ENCODE measurements around the gene MTG2. TPM values are rescaled to one million over a fixed set of nuclear protein-coding genes. Genes with fewer than 3 reads are reported as not detected.

MTG2 gene
- total RNA-seq, 2 donors from 2014 or later, result 8.8 to 16.5 TPM

GRCh38 chr20:62195736-62196135 is 12.9 kb downstream of the MTG2 start:
- no peak for ATAC-seq

DNA sequence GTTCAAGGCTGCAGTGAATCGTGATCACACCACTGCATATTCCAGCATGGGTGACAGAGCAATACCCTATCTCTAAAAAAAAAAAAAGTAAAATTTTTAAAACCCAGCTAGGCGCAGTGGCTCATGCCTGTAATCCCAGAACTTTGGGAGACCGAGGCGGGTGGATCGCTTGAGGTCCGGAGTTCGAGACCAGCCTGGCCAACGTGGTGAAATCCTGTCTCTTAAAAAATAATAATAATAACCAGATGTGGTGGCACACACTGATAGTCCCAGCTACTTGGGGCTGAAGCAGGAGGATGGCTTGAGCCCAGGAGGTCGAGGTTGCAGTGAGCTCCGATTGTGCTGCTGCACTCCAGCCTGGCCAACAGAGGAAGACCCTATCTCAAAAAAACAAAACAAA is 13.5 kb downstream of the MTG2 start:
- WGBS, 2 donors, result 90 to 93% methylated on average over 10 of the region's 10 CpGs
- no peak for ATAC-seq
- no peak for TF ChIP-seq POLR2A (IDR thresholded peaks at IDR 0.05)
- TF ChIP-seq CTCF (IDR thresholded peaks at IDR 0.05), result no peak
- intact Hi-C loops (cut with DNase I), result no loop called here
- no peaks in the 10 kb centered on the region for H3K27me3 ChIP-seq
- no peaks in the 10 kb centered on the region for H3K9me3 ChIP-seq
- no peak for DNase-seq
- H3K4me1 ChIP-seq, result no peaks in the 10 kb centered on the region
- H3K4me3 ChIP-seq, result no peak overlapping the region
- peaks cover 9 to 14% of the 10 kb centered on the region in 2 donors for H3K36me3 ChIP-seq (replicated peaks in 1 of 2; ENCODE audit: insufficient read depth in 1 of 2, low read depth in 2 of 2)
- H3K27ac ChIP-seq, result no peak overlapping the region

More at GRCh38 chr20:62195736-62196135, 12.9 kb downstream of the MTG2 start:
- Histone ChIP-seq H3K9me3 (no peaks in the 10 kb centered on the region), H3K36me3 (replicated peaks in 1 of 2; ENCODE audit: insufficient read depth in 1 of 2, low read depth in 2 of 2) (peaks cover 4 to 11% of the 10 kb centered on the region in 2 donors), H3K27ac (no peak overlapping the region), H3K27me3 (no peaks in the 10 kb centered on the region), H3K4me3 (no peak overlapping the region), H3K4me1 (no peaks in the 10 kb centered on the region)
- 90 to 91% methylated on average over 10 of the region's 10 CpGs for WGBS, 2 donors
- intact Hi-C loops (cut with DNase I), result no loop called here
- DNase-seq, result no peak
- TF ChIP-seq CTCF (IDR thresholded peaks at IDR 0.05) (no peak), POLR2A (IDR thresholded peaks at IDR 0.05) (no peak)

DNA sequence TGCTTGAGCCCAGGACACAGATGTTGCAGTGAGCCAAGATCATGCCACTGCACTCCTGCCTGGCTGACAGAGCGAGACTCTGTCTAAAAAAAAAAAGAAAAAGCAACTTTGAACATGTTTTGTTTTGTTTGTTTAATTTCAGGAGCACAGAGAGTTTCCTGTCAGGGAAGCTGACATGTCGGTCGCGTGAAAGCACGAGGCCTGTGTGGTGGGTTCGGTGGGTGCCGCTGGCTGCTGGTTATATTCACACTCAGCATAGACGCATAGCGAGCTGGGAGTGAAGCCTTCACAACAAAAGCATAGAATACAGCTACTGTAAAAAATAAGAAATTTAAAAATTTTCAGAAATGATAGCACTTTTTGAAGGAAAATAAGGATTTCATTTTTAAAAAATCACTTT is 14.5 kb downstream of the MTG2 start:
- DNase-seq (no peak), ATAC-seq (no peak)
- H3K36me3 ChIP-seq (replicated peaks in 1 of 2; ENCODE audit: insufficient read depth in 1 of 2, low read depth in 2 of 2), result peaks cover 14 to 19% of the 10 kb centered on the region in 2 donors
- no peaks in the 10 kb centered on the region for H3K4me1 ChIP-seq
- TF ChIP-seq POLR2A (IDR thresholded peaks at IDR 0.05), result no peak
- no peaks in the 10 kb centered on the region for H3K27me3 ChIP-seq
- WGBS, 2 donors, result 79 to 97% methylated on average over 9 of the region's 9 CpGs
- no peak overlapping the region for H3K4me3 ChIP-seq
- H3K27ac ChIP-seq, result no peak overlapping the region
- intact Hi-C loops (cut with DNase I), result no loop called here
- no peaks in the 10 kb centered on the region for H3K9me3 ChIP-seq

- no peak overlapping the region for H3K4me3 ChIP-seq
- 93% methylated on average over 17 to 18 of the region's 18 CpGs for WGBS, 2 donors
- DNase-seq (no peak), ATAC-seq (no peak)
- H3K4me1 ChIP-seq, result no peaks in the 10 kb centered on the region
- H3K36me3 ChIP-seq (replicated peaks in 1 of 2; ENCODE audit: insufficient read depth in 1 of 2, low read depth in 2 of 2), result peaks cover 14 to 19% of the 10 kb centered on the region in 2 donors
- intact Hi-C loops (cut with DNase I), result no loop called here
- no peaks in the 10 kb centered on the region for H3K27me3 ChIP-seq
- no peaks in the 10 kb centered on the region for H3K9me3 ChIP-seq
- no peak overlapping the region for H3K27ac ChIP-seq
- no peak for TF ChIP-seq CTCF (IDR thresholded peaks at IDR 0.05)
- no peak for TF ChIP-seq POLR2A (IDR thresholded peaks at IDR 0.05)
These were observed 15.0 kb downstream of the MTG2 start for GRCh38 chr20:62197801-62198200.

DNA sequence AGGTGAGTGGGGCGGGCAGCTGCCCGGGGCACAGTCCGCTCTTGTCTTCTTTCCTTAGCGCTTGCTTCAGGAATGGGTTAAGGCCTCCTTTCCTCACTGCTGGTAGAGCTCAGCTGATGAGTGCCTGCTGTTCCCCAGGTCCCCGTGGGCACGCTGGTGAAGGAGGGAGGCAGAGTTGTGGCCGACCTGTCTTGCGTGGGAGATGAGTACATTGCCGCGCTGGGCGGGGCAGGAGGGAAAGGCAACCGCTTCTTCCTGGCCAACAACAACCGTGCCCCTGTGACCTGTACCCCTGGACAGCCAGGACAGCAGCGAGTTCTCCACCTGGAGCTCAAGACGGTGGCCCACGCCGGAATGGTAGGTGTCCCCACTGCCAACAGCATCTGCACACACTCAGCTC is 15.7 kb downstream of the MTG2 start:
- intact Hi-C loops (cut with DNase I), result no loop called here
- DNase-seq (no peak), ATAC-seq (no peak)
- H3K27ac ChIP-seq, result no peak overlapping the region
- 91 to 100% methylated on average over 11 to 17 of the region's 17 CpGs for WGBS, 2 donors
- H3K27me3 ChIP-seq, result no peaks in the 10 kb centered on the region
- no peaks in the 10 kb centered on the region for H3K9me3 ChIP-seq
- H3K4me3 ChIP-seq, result no peak overlapping the region
- no peak for TF ChIP-seq POLR2A (IDR thresholded peaks at IDR 0.05)
- TF ChIP-seq CTCF (IDR thresholded peaks at IDR 0.05), result no peak
- peaks cover 14 to 19% of the 10 kb centered on the region in 2 donors for H3K36me3 ChIP-seq (replicated peaks in 1 of 2; ENCODE audit: insufficient read depth in 1 of 2, low read depth in 2 of 2)
- H3K4me1 ChIP-seq, result no peaks in the 10 kb centered on the region
